22Rv1 (cell line): ENCODE measurements around the gene TNS2.
A peak's percentile ranks its signal among the peaks of the same experiment; 100 is the strongest.

ENCODE experiments used
- H3K27ac ChIP-seq: fragments of 450-650 bp; 2 replicates; pipeline ENCODE4 v1.5.1; 2017
- CTCF ChIP-seq: fragments of 450-650 bp; IDR thresholded peaks from 2 replicates; pipeline ENCODE4 v1.5.1; 2017; ENCODE audit warnings: mild to moderate bottlenecking
- ZFX ChIP-seq: fragments of 450-650 bp; IDR thresholded peaks from 2 replicates; pipeline ENCODE4 v1.6.1; 2017; ENCODE audit warnings: antibody characterized with exemption, borderline replicate concordance

Gene TNS2

DNA sequence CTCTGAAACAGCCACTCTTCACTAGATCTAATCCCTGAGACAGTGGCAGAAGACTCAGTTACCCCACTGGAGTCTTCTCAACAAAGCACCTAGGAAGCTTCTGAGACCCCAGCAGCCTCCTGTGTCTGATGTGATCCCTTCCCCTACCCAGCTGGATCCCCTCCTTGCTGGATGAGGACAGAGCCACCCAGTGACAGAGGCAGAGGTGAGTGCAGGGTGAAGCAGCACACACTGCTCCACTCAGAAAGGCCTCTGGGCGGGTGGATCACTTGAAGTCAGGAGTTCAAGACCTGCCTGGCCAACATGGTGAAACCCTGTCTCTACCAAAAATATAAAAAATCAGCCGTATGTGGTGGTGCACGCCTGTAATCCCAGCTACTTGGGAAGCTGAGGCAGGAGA, 26.6 kb downstream of the TNS2 start:
- TF ChIP-seq ZFX (no peak), CTCF (no peak)

DNA sequence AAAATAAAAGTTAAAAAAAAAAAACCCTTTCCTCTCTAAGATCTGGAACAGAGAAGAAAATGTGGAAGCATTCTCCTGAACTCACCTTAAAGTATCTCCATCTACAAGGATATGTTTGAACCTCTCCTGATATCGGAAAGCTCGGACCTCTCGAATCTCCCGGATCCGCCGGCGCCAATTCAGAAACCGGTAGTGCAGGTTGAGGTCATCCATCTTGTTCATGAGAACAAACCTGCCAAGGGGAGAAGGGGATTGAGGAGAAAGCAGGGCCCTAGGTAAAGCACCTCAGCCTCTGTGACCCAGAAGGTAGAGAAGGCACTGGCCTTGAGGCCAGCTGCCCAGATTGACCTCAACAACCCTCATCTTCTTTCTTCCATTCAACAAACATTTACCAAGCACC, 27.2 kb downstream of the TNS2 start:
- TF ChIP-seq CTCF = no peak
- TF ChIP-seq ZFX = no peak
- no peak overlapping the region for H3K27ac ChIP-seq

More for the DNA sequence above, 26.6 kb downstream of the TNS2 start:
- no peak overlapping the region for H3K27ac ChIP-seq

DNA sequence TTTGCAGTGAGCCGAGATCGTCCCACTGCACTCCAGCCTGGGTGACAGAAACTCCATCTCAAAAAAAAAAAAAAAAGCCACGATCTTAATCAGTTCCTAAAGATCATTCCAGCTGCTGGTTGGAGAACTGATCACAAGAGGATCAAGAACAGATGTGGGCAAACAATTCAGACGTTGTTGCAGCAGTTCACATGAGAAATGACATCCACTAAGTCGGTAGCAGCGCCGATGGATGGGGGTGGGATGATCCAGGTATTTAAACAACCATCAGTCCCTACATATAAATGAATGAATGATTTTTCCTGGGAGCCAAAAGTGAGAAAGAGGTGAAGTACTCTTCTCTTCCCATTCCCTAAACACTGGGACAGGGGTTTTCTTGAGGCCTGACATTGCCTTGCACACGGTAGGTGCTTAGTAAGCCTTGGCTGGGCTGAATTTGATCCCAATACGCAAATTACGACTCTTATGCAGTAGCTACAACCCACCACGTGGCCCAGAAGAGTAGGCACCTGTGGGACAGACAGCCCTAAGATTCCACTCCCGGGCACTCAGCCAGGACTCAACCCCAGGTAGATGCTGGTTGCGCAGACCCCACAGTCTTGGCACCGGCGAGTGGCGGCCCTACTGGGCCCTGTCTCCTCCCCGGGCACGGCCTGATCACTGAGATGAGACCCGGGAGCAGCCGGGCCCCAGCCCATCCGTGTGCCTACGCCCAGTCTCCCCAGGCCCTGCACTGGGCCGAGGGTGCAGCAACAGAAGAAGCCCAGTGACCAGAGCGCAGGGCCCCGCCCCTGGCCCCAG, 28.8 kb downstream of the TNS2 start:
- TF ChIP-seq CTCF (no peak), ZFX (no peak)
- H3K27ac ChIP-seq = peak overlapping the region; percentile 89

DNA sequence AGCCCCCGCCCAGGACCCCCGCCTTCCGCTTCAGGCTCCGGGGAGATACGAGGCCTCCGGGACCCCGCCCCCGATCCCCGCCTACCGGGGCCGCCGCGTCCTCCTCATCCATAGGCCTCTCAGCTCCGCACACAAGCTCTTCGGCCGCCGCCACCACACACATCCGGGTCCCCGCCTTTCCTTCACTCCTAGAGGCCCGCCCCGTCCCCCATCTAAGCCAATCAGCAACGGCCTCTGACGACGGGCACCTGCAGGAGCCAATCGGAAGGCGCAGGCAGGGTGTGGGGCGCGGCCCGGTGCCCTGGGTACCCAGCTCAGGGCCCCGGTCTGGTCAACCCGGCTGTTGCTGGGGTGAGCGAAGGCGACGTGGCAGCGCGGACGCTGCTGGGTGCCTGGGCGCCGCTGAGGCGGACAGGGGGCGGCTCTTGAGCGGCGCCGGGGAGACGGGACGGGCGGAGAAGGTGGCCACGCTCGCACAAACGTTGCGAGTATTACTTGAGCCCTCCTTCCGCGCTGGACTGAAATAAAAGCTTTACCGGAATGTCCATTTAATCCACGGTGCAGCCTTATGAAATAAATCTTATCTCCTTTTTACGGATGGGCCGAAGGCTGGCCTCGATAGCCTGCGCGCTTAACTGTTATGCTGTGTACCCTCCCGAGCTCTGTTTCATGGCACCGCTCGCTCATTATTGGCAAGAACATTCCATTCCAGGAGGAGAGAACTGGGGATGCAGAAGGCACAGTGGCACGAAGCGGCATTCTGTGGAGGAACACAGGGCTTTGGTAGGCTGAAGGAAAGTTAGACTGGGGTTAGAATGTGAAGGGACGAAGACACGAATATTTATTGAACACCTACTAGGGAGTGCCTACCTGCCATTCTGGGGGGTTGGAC, 29.6 kb downstream of the TNS2 start, which contains the start of gene SPRYD3:
Gene SPRYD3 (minus strand): TSS at position 165 of the 892 bp plus-strand sequence. CDS start 57 bp downstream, at position 108.
- TF ChIP-seq CTCF (no peak), ZFX (no peak)
- H3K27ac ChIP-seq = peak within 1 kb of the TSS; percentile 89

- H3K27ac ChIP-seq = no peak overlapping the region
- TF ChIP-seq ZFX (no peak), CTCF (no peak)
These were observed 32.8 kb downstream of the TNS2 start for GRCh38 chr12:53082637-53083175.

GRCh38 chr12:53086361-53086760, 36.5 kb downstream of the TNS2 start:
- TF ChIP-seq CTCF (no peak), ZFX (no peak)
- H3K27ac ChIP-seq = no peak overlapping the region
